ENCODE results near the gene SAMD13. TPM values are rescaled to one million over a fixed set of nuclear protein-coding genes. Genes with fewer than 3 reads are reported as not detected.
A peak's percentile ranks its signal among the peaks of the same experiment; 100 is the strongest.

Gene SAMD13
- total RNA-seq, 1 donor from 2014 or later, result not detected

- intact Hi-C loops (cut with DNase I), result no loop called here
- no peak for DNase-seq (ENCODE audit: extremely low spot score in 2 of 2)
These were observed 2.6 kb upstream of the SAMD13 start for GRCh38 chr1:84298684-84299535.

GRCh38 chr1:84299536-84300170 lies 1.9 kb upstream of the SAMD13 start:
- Histone ChIP-seq H3K36me3 (no peaks in the 10 kb centered on the region), H3K9me3 (no peaks in the 10 kb centered on the region), H3K4me1 (peaks cover 20% of the 10 kb centered on the region), H3K4me3 (peak overlapping the region; percentile 64 to 65), H3K27me3 (no peaks in the 10 kb centered on the region), H3K27ac (peak overlapping the region; percentile 77)
- intact Hi-C loops (cut with DNase I), result no loop called here
- no peak for DNase-seq (ENCODE audit: extremely low spot score in 2 of 2)
- TF ChIP-seq POLR2AphosphoS5 (IDR thresholded peaks at IDR 0.05; ENCODE audit: insufficient read depth in 1 of 2, low read depth in 1 of 2) (no peak), CTCF (IDR thresholded peaks at IDR 0.05) (no peak), POLR2A (IDR thresholded peaks at IDR 0.05) (no peak)

More at GRCh38 chr1:84298684-84299535, 2.6 kb upstream of the SAMD13 start:
- Histone ChIP-seq H3K4me3 (peak overlapping the region; percentile 64 to 65), H3K4me1 (peaks cover 20% of the 10 kb centered on the region), H3K36me3 (no peaks in the 10 kb centered on the region), H3K9me3 (no peaks in the 10 kb centered on the region), H3K27ac (peak overlapping the region; percentile 77), H3K27me3 (no peaks in the 10 kb centered on the region)
- TF ChIP-seq CTCF (IDR thresholded peaks at IDR 0.05), result no peak
- TF ChIP-seq POLR2AphosphoS5 (IDR thresholded peaks at IDR 0.05; ENCODE audit: insufficient read depth in 1 of 2, low read depth in 1 of 2), result peak in 1 of 2 donors; percentile 73

GRCh38 chr1:84300501-84300900 lies 1.0 kb upstream of the SAMD13 start:
- Histone ChIP-seq H3K9me3 (no peaks in the 10 kb centered on the region), H3K4me1 (peaks cover 20% of the 10 kb centered on the region), H3K4me3 (no peak overlapping the region), H3K27me3 (no peaks in the 10 kb centered on the region), H3K27ac (no peak overlapping the region), H3K36me3 (no peaks in the 10 kb centered on the region)
- DNase-seq (ENCODE audit: extremely low spot score in 2 of 2), result no peak
- TF ChIP-seq CTCF (IDR thresholded peaks at IDR 0.05) (no peak), POLR2AphosphoS5 (IDR thresholded peaks at IDR 0.05; ENCODE audit: insufficient read depth in 1 of 2, low read depth in 1 of 2) (no peak), POLR2A (IDR thresholded peaks at IDR 0.05) (no peak)
- intact Hi-C loops (cut with DNase I), result no loop called here

GRCh38 chr1:84301785-84302385 lies 377 bp downstream of the SAMD13 start:
- TF ChIP-seq CTCF (IDR thresholded peaks at IDR 0.05) (no peak), POLR2AphosphoS5 (IDR thresholded peaks at IDR 0.05; ENCODE audit: insufficient read depth in 1 of 2, low read depth in 1 of 2) (no peak), POLR2A (IDR thresholded peaks at IDR 0.05) (no peak)
- Histone ChIP-seq H3K27me3 (no peaks in the 10 kb centered on the region), H3K27ac (no peak overlapping the region), H3K4me1 (peaks cover 20% of the 10 kb centered on the region), H3K36me3 (no peaks in the 10 kb centered on the region), H3K4me3 (peak overlapping the region; percentile 7 to 16), H3K9me3 (no peaks in the 10 kb centered on the region)
- intact Hi-C loops (cut with DNase I), result no loop called here
- no peak for DNase-seq (ENCODE audit: extremely low spot score in 2 of 2)

All from vagina (tissue), 2 donors.